Activated B cell treated with CpG ODN at 0.5 μM for 24 hours (primary cell): ENCODE results near the gene MAP1B. TPM values are rescaled to one million over a fixed set of nuclear protein-coding genes. Genes with fewer than 3 reads are reported as not detected.

Source experiments
- ATAC-seq: fragments of 200-7000 bp; cut with Tn5 transposase; one replicate; pipeline ENCODE4 v1.10.0; 2021; ENCODE audit warnings: low read depth, mild to moderate bottlenecking, moderate library complexity
- CTCF ChIA-PET: fragments of 350-600 bp; sonication (Branson Sonifier 250); formaldehyde crosslinking; loops from one replicate; lab custom pipeline; 2021; ENCODE audit warnings: antibody characterized with exemption; lab: Charles Lee
- POLR2A ChIA-PET: fragments of 350-600 bp; sonication (Branson Sonifier 250); formaldehyde crosslinking; loops from one replicate; lab custom pipeline; 2021; ENCODE audit warnings: antibody characterized with exemption; lab: Charles Lee
- DNase-seq: peaks from one replicate; pipeline ENCODE4 v3.0.0; 2022
- H3K27ac Mint-ChIP-seq: one replicate; pipeline ENCODE4 v1.8.0; 2020; ENCODE audit warnings: mixed read lengths
- H3K27me3 Mint-ChIP-seq: one replicate; pipeline ENCODE4 v1.8.0; 2021; ENCODE audit warnings: mixed read lengths
- H3K36me3 Mint-ChIP-seq: one replicate; pipeline ENCODE4 v1.8.0; 2021; ENCODE audit warnings: low read depth, mixed read lengths
- H3K4me1 Mint-ChIP-seq: one replicate; pipeline ENCODE4 v1.8.0; 2021; ENCODE audit warnings: mixed read lengths
- H3K4me3 Mint-ChIP-seq: one replicate; pipeline ENCODE4 v1.8.0; 2020; ENCODE audit warnings: mild to moderate bottlenecking, mixed read lengths
- H3K9me3 Mint-ChIP-seq: one replicate; pipeline ENCODE4 v1.8.0; 2020; ENCODE audit warnings: mixed read lengths
- intact Hi-C: fragments of 100-400 bp; cut with micrococcal nuclease; formaldehyde crosslinking; loops from one replicate; pipeline ENCODE4 v1.15.1; 2024
- total RNA-seq: library from RNA; stranded (reverse); gene quantifications from 2 replicates; pipeline ENCODE4 v1.2.3, GENCODE V29; 2022
- TF ChIP-seq, protein P1 (sequence below): fragments of 200-600 bp; IDR thresholded peaks from one replicate; pipeline ENCODE4 v1.8.0; 2022; ENCODE audit warnings: antibody characterized with exemption, mild to moderate bottlenecking

Gene MAP1B
- total RNA-seq, 1 donor from 2014 or later: 0.09 TPM

DNA sequence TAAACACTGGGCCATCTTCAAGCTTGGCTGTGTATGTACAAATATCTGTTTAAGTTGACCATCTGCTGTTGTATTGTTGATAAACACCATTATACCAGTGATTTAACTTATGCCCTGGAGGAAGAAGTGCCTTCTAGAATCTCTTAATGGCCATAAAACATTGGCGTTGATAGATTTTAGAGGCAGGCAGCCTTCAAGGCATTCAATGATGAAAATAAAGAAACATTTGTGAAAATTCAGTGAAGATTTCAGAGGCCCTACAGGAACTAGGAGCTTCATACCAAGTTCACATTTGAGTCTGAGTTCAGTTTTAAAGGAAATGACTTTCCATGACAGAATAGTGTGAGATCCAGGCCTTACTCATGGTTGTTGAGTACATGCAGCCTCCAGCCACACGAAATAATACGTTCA, 52.2 kb downstream of the MAP1B start:
- Mint-ChIP-seq H3K27ac (no peak overlapping the region), H3K36me3 (no peaks in the 10 kb centered on the region), H3K27me3 (peaks cover 9% of the 10 kb centered on the region), H3K4me3 (no peak overlapping the region), H3K4me1 (no peaks in the 10 kb centered on the region), H3K9me3 (no peaks in the 10 kb centered on the region)
- intact Hi-C loops: no loop called here
- ChIA-PET POLR2A (no interaction called here), CTCF (interaction anchor here (0.8 kb wide), 1 partner anchor 11 kb away, joined by 3 read pairs; no protein-coding TSS in a partner anchor)
- TF ChIP-seq, protein P1, sequence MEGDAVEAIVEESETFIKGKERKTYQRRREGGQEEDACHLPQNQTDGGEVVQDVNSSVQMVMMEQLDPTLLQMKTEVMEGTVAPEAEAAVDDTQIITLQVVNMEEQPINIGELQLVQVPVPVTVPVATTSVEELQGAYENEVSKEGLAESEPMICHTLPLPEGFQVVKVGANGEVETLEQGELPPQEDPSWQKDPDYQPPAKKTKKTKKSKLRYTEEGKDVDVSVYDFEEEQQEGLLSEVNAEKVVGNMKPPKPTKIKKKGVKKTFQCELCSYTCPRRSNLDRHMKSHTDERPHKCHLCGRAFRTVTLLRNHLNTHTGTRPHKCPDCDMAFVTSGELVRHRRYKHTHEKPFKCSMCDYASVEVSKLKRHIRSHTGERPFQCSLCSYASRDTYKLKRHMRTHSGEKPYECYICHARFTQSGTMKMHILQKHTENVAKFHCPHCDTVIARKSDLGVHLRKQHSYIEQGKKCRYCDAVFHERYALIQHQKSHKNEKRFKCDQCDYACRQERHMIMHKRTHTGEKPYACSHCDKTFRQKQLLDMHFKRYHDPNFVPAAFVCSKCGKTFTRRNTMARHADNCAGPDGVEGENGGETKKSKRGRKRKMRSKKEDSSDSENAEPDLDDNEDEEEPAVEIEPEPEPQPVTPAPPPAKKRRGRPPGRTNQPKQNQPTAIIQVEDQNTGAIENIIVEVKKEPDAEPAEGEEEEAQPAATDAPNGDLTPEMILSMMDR: no peak
- DNase-seq (no peak), ATAC-seq (no peak)

DNA sequence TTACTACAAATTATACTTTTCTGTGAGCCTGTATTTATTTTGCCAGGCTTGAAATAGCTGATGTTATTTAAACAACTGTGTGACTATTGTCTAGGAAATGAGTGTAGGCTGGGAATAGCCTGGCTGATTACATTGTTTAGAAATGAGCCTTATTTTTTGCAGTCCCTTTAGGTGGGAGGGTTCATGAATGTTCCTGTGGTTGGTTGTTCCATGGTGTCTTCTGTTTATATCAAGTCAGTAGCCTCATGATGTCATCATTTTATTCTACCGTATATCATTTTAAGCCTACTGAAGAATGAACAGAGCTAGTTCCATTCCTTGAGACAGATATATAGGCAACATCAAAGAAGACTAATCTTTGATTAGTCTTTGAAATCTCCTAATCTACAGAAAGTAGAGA, 53.1 kb downstream of the MAP1B start:
- TF ChIP-seq, protein P1: no peak
- no peaks in the 10 kb centered on the region for H3K9me3 Mint-ChIP-seq
- ChIA-PET CTCF (interaction anchor here (0.8 kb wide), 1 partner anchor 10 kb away, joined by 3 read pairs; no protein-coding TSS in a partner anchor), POLR2A (no interaction called here)
- no peak overlapping the region for H3K4me3 Mint-ChIP-seq
- H3K4me1 Mint-ChIP-seq: no peaks in the 10 kb centered on the region
- peaks cover 12% of the 10 kb centered on the region for H3K27me3 Mint-ChIP-seq
- ATAC-seq: no peak
- DNase-seq: no peak
- no peak overlapping the region for H3K27ac Mint-ChIP-seq
- intact Hi-C loops: no loop called here
- no peaks in the 10 kb centered on the region for H3K36me3 Mint-ChIP-seq

DNA sequence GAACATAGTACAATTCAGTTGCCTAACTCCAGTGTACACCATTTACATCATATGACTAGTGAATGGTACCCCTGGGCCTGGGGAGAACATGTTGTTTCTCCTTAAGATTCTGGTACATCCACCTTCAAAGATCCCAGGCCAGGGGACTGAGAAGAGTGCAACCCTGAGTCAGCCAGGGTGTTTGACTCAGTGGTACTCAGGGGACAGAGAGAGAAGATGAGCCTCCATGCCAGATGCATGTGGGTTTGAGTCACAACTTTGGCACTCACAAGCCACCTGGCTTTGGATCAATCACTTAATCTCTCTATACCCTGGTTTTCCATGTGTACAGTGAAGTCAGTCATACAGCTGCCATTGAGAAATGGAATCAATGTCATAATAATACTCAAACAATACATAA, 53.7 kb downstream of the MAP1B start:
- no peaks in the 10 kb centered on the region for H3K4me1 Mint-ChIP-seq
- ATAC-seq (no peak), DNase-seq (no peak)
- H3K27me3 Mint-ChIP-seq: peaks cover 13% of the 10 kb centered on the region
- CTCF ChIA-PET: no interaction called here
- no peaks in the 10 kb centered on the region for H3K9me3 Mint-ChIP-seq
- intact Hi-C loops: no loop called here
- H3K27ac Mint-ChIP-seq: no peak overlapping the region
- TF ChIP-seq, protein P1: no peak
- no peak overlapping the region for H3K4me3 Mint-ChIP-seq
- POLR2A ChIA-PET: no interaction called here
- no peaks in the 10 kb centered on the region for H3K36me3 Mint-ChIP-seq

DNA sequence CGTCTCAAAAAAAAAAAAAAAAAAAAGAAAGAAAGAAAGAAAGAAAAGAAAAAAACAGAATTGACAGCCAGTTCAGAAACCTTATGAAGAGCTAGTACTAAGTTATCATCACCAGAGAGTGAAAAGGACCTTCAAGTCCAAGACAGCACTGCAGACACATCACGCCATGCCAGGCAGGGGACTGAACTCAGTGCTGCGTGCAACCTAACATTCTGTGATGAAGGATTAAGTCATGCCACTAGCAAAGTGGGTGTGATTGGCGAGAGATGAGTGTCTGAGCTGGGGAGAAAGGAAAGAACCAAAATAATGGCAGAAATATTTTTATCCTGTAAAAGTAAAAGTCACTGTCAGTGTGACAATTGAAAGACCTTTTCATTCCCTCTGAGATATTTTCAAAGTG, 54.7 kb downstream of the MAP1B start:
- Mint-ChIP-seq H3K9me3 (no peaks in the 10 kb centered on the region), H3K4me1 (no peaks in the 10 kb centered on the region)

DNA sequence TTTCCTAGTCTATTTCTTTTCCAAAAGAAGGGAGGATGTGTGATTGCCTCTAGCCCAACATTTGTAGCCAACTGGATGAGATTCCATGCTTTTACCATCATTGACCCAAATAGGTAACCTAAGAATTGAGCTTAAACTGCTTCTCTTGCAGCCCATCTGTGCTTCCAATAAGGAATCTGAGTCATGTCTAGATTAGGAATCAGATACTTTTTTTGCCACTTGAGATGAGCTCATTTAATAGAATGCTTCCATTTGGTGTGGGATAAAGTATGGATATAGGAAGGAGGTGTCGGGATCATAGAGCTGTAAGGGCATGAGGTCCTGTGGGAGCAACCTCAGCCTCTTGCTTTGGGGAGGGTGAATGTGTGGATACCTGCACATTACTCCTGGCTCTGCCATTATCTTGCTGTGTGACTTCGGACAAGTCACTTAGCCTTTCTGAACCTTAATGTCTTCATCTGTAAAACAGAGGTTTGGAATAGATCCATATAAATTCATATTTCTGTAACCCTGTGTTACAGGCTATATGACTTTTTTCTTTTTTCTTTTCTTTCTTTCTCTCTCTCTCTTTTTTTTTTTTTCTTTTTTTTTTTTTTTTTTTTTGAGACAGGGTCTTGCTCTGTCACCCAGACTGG, 56.2 kb downstream of the MAP1B start:
- CTCF ChIA-PET: no interaction called here
- intact Hi-C loops: no loop called here

More for the DNA sequence above, 54.7 kb downstream of the MAP1B start:
- Mint-ChIP-seq H3K27ac (no peak overlapping the region), H3K27me3 (peaks cover 17% of the 10 kb centered on the region), H3K36me3 (no peaks in the 10 kb centered on the region), H3K4me3 (no peak overlapping the region)
- TF ChIP-seq, protein P1: no peak
- POLR2A ChIA-PET: no interaction called here
- CTCF ChIA-PET: no interaction called here
- intact Hi-C loops: no loop called here
- no peak for ATAC-seq
- no peak for DNase-seq

More for the DNA sequence above, 56.2 kb downstream of the MAP1B start:
- Mint-ChIP-seq H3K27me3 (peaks cover 24% of the 10 kb centered on the region), H3K4me3 (no peak overlapping the region), H3K27ac (no peak overlapping the region), H3K4me1 (no peaks in the 10 kb centered on the region), H3K36me3 (no peaks in the 10 kb centered on the region), H3K9me3 (no peaks in the 10 kb centered on the region)
- POLR2A ChIA-PET: no interaction called here
- DNase-seq (no peak), ATAC-seq (no peak)
- TF ChIP-seq, protein P1: no peak
